B cell (primary cell): Measurements from ENCODE around the gene MYO6.

ENCODE experiments used
- EZH2 ChIP-seq: IDR thresholded peaks from 2 replicates; pipeline ENCODE4 v1.6.1; 2012; ENCODE audit warnings: borderline replicate concordance, low read depth, mild to moderate bottlenecking, moderate library complexity, low read length; ENCODE audit not compliant: insufficient read depth, poor library complexity, severe bottlenecking
- TF ChIP-seq, protein P1 (sequence below): fragments of 200-600 bp; IDR thresholded peaks from one replicate; pipeline ENCODE4 v1.8.0; 2022; ENCODE audit warnings: antibody characterized with exemption, mild to moderate bottlenecking

DNA sequence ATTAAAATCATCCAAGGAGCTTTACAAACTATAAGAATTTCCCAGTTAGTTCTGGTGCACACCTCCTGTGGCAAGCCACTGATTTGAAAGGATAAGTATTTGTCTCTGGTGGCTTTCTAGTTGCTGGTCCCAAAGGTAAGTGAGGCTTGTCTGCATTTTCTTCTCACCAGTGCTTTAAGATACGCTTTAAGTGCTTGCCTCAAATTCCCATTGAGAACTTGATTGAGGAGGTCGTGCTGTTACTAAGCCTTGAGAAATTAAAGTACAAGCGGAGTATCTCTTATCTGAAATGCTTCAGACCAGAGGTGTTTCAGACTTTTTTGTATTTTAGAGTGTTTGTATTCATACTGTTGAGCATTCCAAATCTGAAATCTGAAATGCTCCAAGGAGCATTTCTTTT, 29.9 kb upstream of the MYO6 start:
- TF ChIP-seq, protein P1, sequence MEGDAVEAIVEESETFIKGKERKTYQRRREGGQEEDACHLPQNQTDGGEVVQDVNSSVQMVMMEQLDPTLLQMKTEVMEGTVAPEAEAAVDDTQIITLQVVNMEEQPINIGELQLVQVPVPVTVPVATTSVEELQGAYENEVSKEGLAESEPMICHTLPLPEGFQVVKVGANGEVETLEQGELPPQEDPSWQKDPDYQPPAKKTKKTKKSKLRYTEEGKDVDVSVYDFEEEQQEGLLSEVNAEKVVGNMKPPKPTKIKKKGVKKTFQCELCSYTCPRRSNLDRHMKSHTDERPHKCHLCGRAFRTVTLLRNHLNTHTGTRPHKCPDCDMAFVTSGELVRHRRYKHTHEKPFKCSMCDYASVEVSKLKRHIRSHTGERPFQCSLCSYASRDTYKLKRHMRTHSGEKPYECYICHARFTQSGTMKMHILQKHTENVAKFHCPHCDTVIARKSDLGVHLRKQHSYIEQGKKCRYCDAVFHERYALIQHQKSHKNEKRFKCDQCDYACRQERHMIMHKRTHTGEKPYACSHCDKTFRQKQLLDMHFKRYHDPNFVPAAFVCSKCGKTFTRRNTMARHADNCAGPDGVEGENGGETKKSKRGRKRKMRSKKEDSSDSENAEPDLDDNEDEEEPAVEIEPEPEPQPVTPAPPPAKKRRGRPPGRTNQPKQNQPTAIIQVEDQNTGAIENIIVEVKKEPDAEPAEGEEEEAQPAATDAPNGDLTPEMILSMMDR: no peak
- TF ChIP-seq EZH2: no peak
